Kidney tubule cell (primary cell): ENCODE measurements around the gene CCDC187.
"Not testable (repeated sequence)": the region's sequence is repeated elsewhere in the genome, so short reads cannot be mapped to it uniquely, and the experiment has no call there.

Source experiments
- DNase-seq: peaks from one replicate; pipeline ENCODE4 v3.0.0-alpha.2; 2018; ENCODE audit warnings: low spot score

The CCDC187 gene

DNA sequence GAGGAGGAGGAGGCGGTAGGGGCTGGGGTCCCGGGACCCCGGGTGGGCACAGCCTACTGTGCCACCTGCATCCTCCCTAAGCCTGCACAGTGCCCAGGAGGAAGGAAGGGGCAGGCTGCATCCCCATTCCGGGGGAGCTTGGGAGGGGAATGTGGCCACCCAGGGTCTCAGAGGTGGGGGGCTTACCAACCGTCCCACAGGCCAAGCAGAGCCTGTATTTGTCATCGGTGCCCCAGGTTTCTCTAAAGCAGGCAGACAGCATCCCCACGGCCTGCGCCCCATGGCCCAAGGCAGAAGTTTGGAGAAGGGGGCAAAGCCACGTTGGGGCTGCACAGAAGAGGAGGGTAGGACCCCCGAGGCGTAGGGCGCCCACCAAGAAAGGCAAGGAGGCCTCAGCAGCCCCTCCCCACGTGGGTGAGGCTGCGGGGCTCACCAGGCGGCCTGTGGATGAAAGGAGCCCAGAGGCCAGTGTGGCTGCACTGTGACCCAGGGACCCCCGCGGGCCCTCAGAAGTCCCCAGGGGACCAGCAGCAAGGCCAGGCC is 22.9 kb upstream of the CCDC187 start:
- DNase-seq: no peak

DNA sequence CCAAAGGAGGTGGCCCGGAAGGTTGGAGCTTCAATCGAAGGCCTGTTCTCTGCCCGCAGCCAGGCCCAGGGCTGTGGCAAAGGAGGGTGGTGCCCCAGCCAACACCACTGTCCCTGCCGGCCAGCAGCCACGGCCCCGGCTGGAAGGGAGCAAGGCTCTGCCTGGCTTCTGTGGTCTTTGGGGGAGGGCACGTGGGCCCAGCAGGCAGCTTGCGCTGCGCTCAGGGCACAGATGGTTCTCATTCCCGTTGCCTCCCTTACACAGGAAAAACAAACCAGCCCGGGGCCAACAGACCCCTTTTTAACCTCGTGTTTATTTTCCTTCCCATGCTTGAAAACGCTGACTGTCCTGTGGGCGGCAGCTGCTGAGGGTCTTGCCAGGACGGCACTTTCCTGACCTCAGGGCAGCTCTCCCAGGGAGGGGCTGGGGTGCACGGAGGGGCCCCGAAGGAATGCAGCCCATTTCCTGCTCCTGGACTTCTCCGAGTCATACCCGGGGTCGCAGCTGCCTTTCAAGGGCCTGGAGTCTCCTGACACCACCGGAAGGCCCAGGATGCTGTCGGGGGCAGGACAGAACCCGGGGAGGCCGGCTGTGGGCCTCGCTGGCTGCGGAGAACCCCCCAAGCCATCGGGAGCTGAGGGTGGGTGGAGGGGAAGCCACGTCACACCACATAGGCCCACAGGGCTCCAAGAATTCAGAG is 22.3 kb upstream of the CCDC187 start:
- DNase-seq: no peak

GRCh38 chr9:136325358-136325757 is 21.5 kb upstream of the CCDC187 start:
- no peak for DNase-seq

- DNase-seq: peak; percentile 32
Observed at GRCh38 chr9:136324501-136325300, 20.8 kb upstream of the CCDC187 start.

GRCh38 chr9:136323371-136323789 is 19.5 kb upstream of the CCDC187 start:
- no peak for DNase-seq

GRCh38 chr9:136322756-136323330 is 18.9 kb upstream of the CCDC187 start:
- no peak for DNase-seq

- no peak for DNase-seq
Observed at GRCh38 chr9:136321561-136321960, 17.7 kb upstream of the CCDC187 start.

- DNase-seq: not testable (repeated sequence)
Observed at GRCh38 chr9:136320972-136321371, 17.1 kb upstream of the CCDC187 start.

DNA sequence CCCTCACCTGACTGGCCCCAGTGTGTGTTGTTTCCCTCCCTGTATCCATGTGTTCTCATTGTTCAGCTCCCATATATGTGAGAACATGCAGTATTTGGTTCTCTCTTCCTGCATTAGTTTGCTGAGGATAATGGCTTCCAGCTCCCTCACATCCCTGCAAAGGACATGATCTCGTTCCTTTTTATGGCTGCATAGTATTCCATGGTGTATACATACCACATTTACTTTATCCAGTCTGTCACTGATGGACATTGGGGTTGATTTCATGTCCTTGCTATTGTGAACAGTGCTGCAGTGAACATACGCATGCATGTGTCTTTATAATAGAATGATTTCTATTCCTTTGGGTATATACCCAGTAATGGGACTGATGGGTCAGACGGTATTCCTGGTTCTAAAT is 16.1 kb upstream of the CCDC187 start:
- DNase-seq: not testable (repeated sequence)

GRCh38 chr9:136319244-136319643 is 15.3 kb upstream of the CCDC187 start:
- DNase-seq: not testable (repeated sequence)

- DNase-seq: no peak
Observed at GRCh38 chr9:136318776-136319241, 14.9 kb upstream of the CCDC187 start.

DNA sequence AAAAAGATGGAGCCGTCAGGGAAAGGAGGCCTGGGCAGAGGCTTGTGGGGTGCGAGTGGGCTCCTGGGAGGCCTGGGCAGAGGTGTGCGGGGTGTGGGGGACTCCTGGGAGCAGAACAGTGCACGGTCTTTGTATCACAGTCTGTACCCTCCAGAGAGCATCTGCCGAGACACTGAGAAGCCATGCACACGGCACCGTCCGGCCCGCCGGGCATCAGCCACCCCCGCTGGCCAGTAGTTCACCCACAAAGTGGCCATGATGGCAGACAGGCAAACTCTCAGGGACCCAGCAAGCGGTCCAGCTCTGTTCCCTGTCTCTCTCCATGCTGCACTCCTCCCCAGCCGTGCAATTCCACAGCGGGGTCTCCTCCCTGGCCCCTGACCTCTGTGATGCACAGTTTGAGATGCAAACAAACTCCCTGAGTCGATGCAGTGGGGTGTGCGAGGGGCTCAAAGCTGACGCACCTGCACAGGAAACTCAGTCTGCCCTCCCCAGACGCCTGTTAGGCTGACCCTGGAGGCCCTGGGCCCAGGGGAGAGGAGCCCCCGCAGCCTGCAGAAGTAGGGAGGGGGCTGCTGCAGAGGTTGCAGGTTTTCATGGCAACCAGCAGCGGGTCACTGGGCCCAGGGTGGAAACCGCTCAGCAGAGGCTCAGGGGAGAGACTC is 14.3 kb upstream of the CCDC187 start:
- DNase-seq: no peak

DNA sequence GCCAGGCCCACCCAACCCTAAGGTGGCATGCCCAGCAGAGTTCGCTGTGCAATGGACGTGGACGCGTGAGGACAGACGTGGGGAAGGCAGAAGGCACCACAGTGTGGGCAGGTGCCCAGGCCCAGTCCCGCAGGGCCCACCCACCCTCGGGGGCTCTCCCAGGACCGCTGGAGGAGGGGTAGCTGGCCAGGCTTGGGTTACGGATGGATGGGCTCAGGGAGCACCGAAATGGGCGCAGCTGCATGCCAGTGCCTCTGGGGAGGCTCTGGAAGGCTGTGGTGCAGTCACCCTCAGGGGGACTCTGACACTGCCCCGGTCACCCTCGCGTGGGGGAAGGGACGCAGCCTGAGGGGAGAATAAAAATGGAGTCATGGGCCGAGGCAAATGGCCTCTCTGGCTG is 13.8 kb upstream of the CCDC187 start:
- no peak for DNase-seq

DNA sequence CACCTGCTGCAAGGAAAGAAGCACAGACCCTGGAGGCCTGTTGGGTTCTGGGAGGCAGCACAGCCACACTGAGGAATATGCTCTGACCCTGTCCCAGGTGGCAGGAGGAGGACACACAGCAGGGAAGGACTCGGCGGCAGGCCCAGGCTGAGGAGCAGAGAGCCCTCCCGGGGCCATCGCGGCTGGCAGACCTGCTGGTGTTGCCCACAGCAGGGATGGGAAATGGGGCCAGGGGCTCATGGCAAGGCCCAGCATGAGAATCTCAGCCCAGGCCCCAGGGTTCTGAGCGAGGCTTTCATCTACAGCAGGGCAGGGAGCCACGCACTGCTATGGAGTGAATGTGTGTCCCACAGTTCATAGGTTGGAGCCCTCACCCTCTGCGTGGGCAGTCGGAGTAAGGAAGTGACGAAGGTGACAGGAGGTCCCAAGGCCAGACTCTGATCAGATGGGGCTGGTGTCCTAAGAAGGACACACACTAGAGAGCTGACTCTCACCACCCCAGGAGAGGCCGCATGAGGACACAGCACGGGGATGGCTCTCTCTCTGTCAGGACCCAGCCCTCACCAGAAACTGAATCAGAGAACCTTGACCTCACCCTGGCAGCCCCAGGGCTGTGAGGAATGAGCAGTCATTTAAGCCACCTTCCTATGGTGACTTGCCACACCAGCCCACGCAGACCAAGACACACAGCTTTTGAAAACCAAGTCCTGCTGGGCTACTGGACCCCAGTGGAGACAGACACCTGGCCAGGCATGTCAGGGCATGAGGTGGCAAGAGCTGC is 13.2 kb upstream of the CCDC187 start:
- DNase-seq: no peak

GRCh38 chr9:136316271-136316751 is 12.4 kb upstream of the CCDC187 start:
- DNase-seq: no peak

- DNase-seq: no peak
Observed at GRCh38 chr9:136314944-136315343, 11.1 kb upstream of the CCDC187 start.

- no peak for DNase-seq
Observed at GRCh38 chr9:136314056-136314416, 10.1 kb upstream of the CCDC187 start.

GRCh38 chr9:136313111-136314055 is 9.5 kb upstream of the CCDC187 start:
- DNase-seq: no peak

- DNase-seq: peak; percentile 17
Observed at GRCh38 chr9:136312436-136312835, 8.5 kb upstream of the CCDC187 start.

GRCh38 chr9:136312009-136312375 is 8.1 kb upstream of the CCDC187 start:
- no peak for DNase-seq
